Iris pigment epithelial cell (primary cell): ENCODE measurements around the gene FAM110D.

ENCODE experiments used
- DNase-seq: peaks from one replicate; pipeline ENCODE4 v3.0.0-alpha.2; 2011; ENCODE audit warnings: low read depth

The FAM110D gene

GRCh38 chr1:26129778-26130177 is 29.1 kb upstream of the FAM110D start:
- DNase-seq: no peak

GRCh38 chr1:26130695-26131094 is 28.2 kb upstream of the FAM110D start:
- no peak for DNase-seq

DNA sequence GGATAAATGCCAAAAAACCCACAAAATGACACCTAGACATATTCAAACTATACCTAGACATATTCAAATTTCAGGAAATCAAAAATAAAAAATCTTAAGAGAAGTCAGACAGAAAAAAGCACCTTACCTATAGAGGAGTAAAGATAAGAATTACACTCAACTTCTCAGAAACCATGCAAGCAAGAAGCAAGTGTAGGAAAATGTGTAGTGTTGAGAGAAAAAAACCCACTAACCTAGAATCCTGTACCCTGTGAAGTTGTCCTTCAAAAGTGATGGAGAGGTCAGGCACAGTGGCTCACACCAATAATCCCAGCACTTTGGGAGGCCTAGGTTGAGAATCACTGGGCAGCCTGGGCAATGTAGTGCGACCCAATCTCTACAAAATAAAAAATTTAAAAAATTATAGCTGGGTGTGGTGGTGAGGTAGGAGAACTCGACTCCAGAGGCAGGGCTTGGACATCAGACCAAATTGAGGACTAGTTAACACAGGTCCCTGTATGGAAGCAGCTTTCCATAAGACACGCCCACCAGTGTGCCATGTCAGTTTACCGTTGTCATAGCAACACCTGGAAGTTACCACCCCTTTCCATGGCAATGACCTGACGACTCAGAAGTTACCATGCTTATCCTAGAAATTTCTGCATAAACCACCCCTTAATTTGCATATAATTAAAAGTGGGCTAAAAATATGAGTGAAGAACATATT is 26.6 kb upstream of the FAM110D start:
- no peak for DNase-seq

- no peak for DNase-seq
Measured at GRCh38 chr1:26132834-26133167, 26.1 kb upstream of the FAM110D start.

DNA sequence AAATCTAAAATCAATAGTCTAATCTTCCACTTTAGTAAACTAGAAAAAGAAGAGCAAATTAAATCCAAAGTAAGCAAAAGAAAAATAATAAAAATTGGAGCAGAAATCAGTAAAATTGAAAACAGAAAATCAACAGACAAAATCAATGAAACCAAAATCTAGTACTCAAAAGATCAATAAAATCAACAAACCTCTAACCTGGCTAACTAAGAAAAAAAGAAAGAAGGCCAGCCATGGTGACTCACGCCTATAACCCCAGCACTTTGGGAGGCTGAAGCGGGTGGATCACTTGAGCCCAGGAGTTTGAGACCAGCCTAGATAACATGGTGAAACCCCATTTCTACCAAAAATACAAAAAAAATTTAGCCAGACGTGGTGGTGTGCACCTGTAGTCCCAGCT is 24.4 kb upstream of the FAM110D start:
- DNase-seq: no peak

DNA sequence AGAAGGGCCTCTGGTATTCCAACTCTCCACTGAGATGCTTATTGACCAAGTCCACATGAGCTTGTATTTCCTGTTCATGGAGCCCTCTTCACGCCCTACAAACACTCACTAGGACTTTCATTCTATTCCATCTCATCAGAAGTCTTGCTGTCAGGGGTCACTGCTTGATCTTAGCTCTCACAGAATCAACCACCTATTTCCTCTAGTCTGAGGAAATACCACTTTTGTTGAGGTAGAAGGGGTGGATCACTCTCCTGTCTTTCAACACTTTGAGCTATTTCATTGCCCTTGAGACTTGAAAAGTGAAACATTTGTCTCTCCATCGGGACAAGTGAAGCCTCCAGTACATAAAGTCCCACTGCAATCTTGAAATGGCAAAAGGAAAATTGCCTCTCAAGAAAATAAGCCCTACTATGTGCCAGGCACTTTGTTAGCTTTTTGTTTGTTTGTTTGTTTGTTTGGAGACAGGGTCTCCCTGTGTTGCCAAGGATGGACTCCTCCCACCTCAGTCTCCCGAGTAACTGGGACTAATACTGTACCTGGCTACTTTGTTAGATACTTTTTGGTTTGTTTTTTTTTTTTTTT is 19.8 kb upstream of the FAM110D start:
- DNase-seq: no peak

DNA sequence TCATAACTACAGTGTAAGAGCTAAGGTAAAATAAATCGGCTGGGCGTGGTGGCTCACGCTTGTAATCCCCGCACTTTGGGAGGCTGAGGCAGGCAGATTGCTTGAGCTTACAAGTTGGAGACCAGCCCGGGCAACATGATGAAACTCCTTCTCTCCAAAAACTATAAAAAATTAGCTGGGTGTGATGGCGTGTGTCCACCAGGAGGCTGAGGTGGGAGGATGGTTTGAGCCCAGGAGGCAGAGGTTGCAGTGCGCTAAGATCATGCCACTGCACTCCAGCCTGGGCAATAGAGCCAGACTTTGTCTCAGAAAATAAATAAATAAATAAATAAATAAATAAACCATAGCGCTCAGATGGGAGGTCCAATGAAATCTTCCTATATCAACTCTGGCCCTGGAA is 16.7 kb upstream of the FAM110D start:
- no peak for DNase-seq

- peak; percentile 78 for DNase-seq
Measured at GRCh38 chr1:26145041-26145959, 13.6 kb upstream of the FAM110D start.

GRCh38 chr1:26145960-26146294 is 13.0 kb upstream of the FAM110D start:
- DNase-seq: no peak

- no peak for DNase-seq
Measured at GRCh38 chr1:26148887-26149286, 10.0 kb upstream of the FAM110D start.

GRCh38 chr1:26153966-26154532 is 4.8 kb upstream of the FAM110D start:
- DNase-seq: no peak

GRCh38 chr1:26154750-26155149 is 4.1 kb upstream of the FAM110D start:
- DNase-seq: no peak

- DNase-seq: no peak
Measured at GRCh38 chr1:26155370-26156284, 3.3 kb upstream of the FAM110D start.

- DNase-seq: no peak
Measured at GRCh38 chr1:26156285-26157038, 2.4 kb upstream of the FAM110D start.

GRCh38 chr1:26158271-26158907 is 490 bp upstream of the FAM110D start:
- DNase-seq: no peak

DNA sequence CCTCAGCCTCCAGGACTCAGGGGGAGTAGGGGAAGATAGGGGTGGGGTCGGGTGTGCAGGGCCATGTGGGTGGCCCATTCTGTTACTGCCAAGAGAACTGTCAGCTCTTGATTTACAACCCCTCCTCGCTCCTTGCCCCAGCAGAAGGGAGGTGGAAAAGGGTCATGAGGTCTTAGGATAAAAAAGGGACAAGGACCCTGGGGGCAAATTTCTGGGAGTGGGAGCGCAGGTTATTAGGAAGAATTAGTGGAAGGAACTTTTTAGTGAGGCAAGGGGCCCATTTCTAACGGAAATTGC is 812 bp downstream of the FAM110D start:
- DNase-seq: no peak

- DNase-seq: no peak
Measured at GRCh38 chr1:26160527-26161414, 1.9 kb downstream of the FAM110D start.

DNA sequence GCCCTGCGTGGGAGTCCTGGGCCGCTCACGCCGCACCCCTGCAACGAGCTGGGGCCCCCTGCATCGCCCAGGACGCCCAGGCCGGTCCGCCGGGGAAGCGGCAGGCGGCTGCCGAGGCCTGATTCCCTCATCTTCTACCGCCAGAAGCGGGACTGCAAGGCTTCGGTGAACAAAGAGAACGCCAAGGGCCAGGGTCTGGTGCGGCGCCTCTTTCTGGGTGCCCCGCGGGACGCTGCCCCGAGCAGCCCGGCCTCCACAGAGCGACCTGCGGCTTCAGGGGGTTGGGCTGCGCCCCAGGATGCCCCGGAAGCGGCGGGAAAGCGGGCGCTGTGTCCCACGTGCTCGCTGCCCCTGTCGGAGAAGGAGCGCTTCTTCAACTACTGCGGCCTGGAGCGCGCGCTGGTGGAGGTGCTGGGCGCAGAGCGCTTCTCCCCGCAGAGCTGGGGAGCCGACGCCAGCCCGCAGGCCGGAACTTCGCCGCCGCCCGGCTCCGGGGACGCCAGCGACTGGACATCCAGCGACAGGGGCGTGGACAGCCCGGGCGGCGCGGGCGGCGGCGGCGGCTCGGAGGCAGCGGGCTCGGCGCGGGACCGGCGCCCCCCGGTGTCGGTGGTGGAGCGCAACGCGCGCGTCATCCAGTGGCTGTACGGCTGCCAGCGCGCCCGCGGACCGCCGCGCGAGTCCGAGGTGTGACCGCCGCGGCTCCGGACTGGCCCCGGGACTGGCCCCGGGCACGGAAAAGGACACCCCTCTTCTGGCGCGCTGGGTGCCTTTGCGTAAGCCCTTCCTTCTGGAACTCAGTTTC is 2.7 kb downstream of the FAM110D start:
- peak; percentile 60 for DNase-seq

GRCh38 chr1:26162220-26162709 is 3.4 kb downstream of the FAM110D start:
- DNase-seq: no peak
